Activated T-cell treated with anti-CD3 and anti-CD28 coated beads, Interleukin-2, amount 50 U/mL, for 4 hours (primary cell): Measurements from ENCODE around the gene CHRM3. TPM values are rescaled to one million over a fixed set of nuclear protein-coding genes. Genes with fewer than 3 reads are reported as not detected.

Source experiments
- ATAC-seq, 2 donors: fragments of 200-7000 bp; cut with Tn5 transposase; one replicate each; pipeline ENCODE4 v1.10.0; 2021
- DNase-seq: peaks from one replicate; pipeline ENCODE4 v3.0.0-alpha.2; 2020
- H3K27me3 Mint-ChIP-seq: one replicate; pipeline ENCODE4 v1.8.0; 2021; ENCODE audit warnings: low read depth, mixed read lengths
- H3K36me3 Mint-ChIP-seq: one replicate; pipeline ENCODE4 v1.8.0; 2022; ENCODE audit warnings: mixed read lengths; ENCODE audit not compliant: insufficient read depth
- H3K4me1 Mint-ChIP-seq: one replicate; pipeline ENCODE4 v1.8.0; 2021; ENCODE audit warnings: low read depth, mixed read lengths
- H3K4me3 Mint-ChIP-seq: one replicate; pipeline ENCODE4 v1.8.0; 2021; ENCODE audit warnings: mild to moderate bottlenecking, moderate library complexity, mixed read lengths
- H3K9me3 Mint-ChIP-seq: one replicate; pipeline ENCODE4 v1.8.0; 2021; ENCODE audit warnings: mixed read lengths
- total RNA-seq, 3 donors: library from RNA; stranded (reverse); gene quantifications; one replicate each; pipeline ENCODE4 v1.2.1, GENCODE V29; 2021

The CHRM3 gene
- total RNA-seq, 3 donors from 2014 or later = 0.19 to 0.46 (median 0.32) TPM

GRCh38 chr1:239383714-239384113, 2.7 kb upstream of the CHRM3 start:
- Mint-ChIP-seq H3K4me1 (peaks cover 21% of the 10 kb centered on the region), H3K36me3 (no peaks in the 10 kb centered on the region), H3K27me3 (peaks cover 40% of the 10 kb centered on the region), H3K9me3 (no peaks in the 10 kb centered on the region), H3K4me3 (no peak overlapping the region)
- ATAC-seq = no peak
- no peak for DNase-seq

- Mint-ChIP-seq H3K9me3 (no peaks in the 10 kb centered on the region), H3K36me3 (no peaks in the 10 kb centered on the region), H3K27me3 (peaks cover 55% of the 10 kb centered on the region), H3K4me3 (peak overlapping the region; percentile 67), H3K4me1 (peaks cover 22% of the 10 kb centered on the region)
- DNase-seq = no peak
- ATAC-seq = peak; percentile 19 to 27
These were observed 1.2 kb downstream of the CHRM3 start for GRCh38 chr1:239387304-239388158.

GRCh38 chr1:239388159-239388485, 1.8 kb downstream of the CHRM3 start:
- no peak for DNase-seq
- Mint-ChIP-seq H3K27me3 (peaks cover 54% of the 10 kb centered on the region), H3K4me3 (no peak overlapping the region)

GRCh38 chr1:239388578-239388977, 2.2 kb downstream of the CHRM3 start:
- peaks cover 22% of the 10 kb centered on the region for H3K4me1 Mint-ChIP-seq

More at GRCh38 chr1:239388159-239388485, 1.8 kb downstream of the CHRM3 start:
- ATAC-seq = no peak
- H3K36me3 Mint-ChIP-seq = no peaks in the 10 kb centered on the region
- H3K9me3 Mint-ChIP-seq = no peaks in the 10 kb centered on the region
- peaks cover 22% of the 10 kb centered on the region for H3K4me1 Mint-ChIP-seq

GRCh38 chr1:239389703-239390102, 3.3 kb downstream of the CHRM3 start:
- Mint-ChIP-seq H3K4me3 (no peak overlapping the region), H3K9me3 (no peaks in the 10 kb centered on the region), H3K27me3 (peaks cover 48% of the 10 kb centered on the region), H3K36me3 (no peaks in the 10 kb centered on the region), H3K4me1 (peaks cover 22% of the 10 kb centered on the region)
- no peak for ATAC-seq
- no peak for DNase-seq

More at GRCh38 chr1:239388578-239388977, 2.2 kb downstream of the CHRM3 start:
- Mint-ChIP-seq H3K4me3 (no peak overlapping the region), H3K27me3 (peaks cover 54% of the 10 kb centered on the region), H3K9me3 (no peaks in the 10 kb centered on the region), H3K36me3 (no peaks in the 10 kb centered on the region)
- no peak for DNase-seq
- ATAC-seq = no peak

GRCh38 chr1:239392271-239392670, 5.9 kb downstream of the CHRM3 start:
- Mint-ChIP-seq H3K9me3 (no peaks in the 10 kb centered on the region), H3K4me1 (peaks cover 12% of the 10 kb centered on the region), H3K27me3 (peaks cover 30% of the 10 kb centered on the region), H3K4me3 (no peak overlapping the region), H3K36me3 (no peaks in the 10 kb centered on the region)
- DNase-seq (no peak), ATAC-seq (no peak)

- no peak overlapping the region for H3K4me3 Mint-ChIP-seq
- H3K36me3 Mint-ChIP-seq = no peaks in the 10 kb centered on the region
- H3K4me1 Mint-ChIP-seq = peaks cover 1% of the 10 kb centered on the region
- H3K9me3 Mint-ChIP-seq = no peaks in the 10 kb centered on the region
- DNase-seq (no peak), ATAC-seq (no peak)
- H3K27me3 Mint-ChIP-seq = peaks cover 12% of the 10 kb centered on the region
These were observed 7.7 kb downstream of the CHRM3 start for GRCh38 chr1:239394107-239394506.

- no peak for DNase-seq
- Mint-ChIP-seq H3K36me3 (no peaks in the 10 kb centered on the region), H3K27me3 (no peaks in the 10 kb centered on the region), H3K4me1 (no peaks in the 10 kb centered on the region), H3K9me3 (no peaks in the 10 kb centered on the region), H3K4me3 (no peak overlapping the region)
- ATAC-seq = no peak
These were observed 27.5 kb downstream of the CHRM3 start for GRCh38 chr1:239413916-239414315.

- no peaks in the 10 kb centered on the region for H3K9me3 Mint-ChIP-seq
- ATAC-seq (no peak), DNase-seq (no peak)
- no peaks in the 10 kb centered on the region for H3K4me1 Mint-ChIP-seq
- H3K4me3 Mint-ChIP-seq = no peak overlapping the region
- no peaks in the 10 kb centered on the region for H3K27me3 Mint-ChIP-seq
- H3K36me3 Mint-ChIP-seq = no peaks in the 10 kb centered on the region
These were observed 30.9 kb downstream of the CHRM3 start for GRCh38 chr1:239417221-239417620.

- no peak for ATAC-seq
- H3K4me3 Mint-ChIP-seq = no peak overlapping the region
- H3K9me3 Mint-ChIP-seq = no peaks in the 10 kb centered on the region
- no peaks in the 10 kb centered on the region for H3K36me3 Mint-ChIP-seq
- no peaks in the 10 kb centered on the region for H3K4me1 Mint-ChIP-seq
- no peaks in the 10 kb centered on the region for H3K27me3 Mint-ChIP-seq
- DNase-seq = no peak
These were observed 31.7 kb downstream of the CHRM3 start for GRCh38 chr1:239417986-239418640.

GRCh38 chr1:239418681-239419080, 32.3 kb downstream of the CHRM3 start:
- Mint-ChIP-seq H3K9me3 (no peaks in the 10 kb centered on the region), H3K27me3 (no peaks in the 10 kb centered on the region), H3K4me3 (no peak overlapping the region), H3K4me1 (no peaks in the 10 kb centered on the region), H3K36me3 (no peaks in the 10 kb centered on the region)
- ATAC-seq (no peak), DNase-seq (no peak)

- Mint-ChIP-seq H3K27me3 (no peaks in the 10 kb centered on the region), H3K4me1 (no peaks in the 10 kb centered on the region), H3K4me3 (no peak overlapping the region), H3K9me3 (no peaks in the 10 kb centered on the region), H3K36me3 (no peaks in the 10 kb centered on the region)
- DNase-seq (no peak), ATAC-seq (no peak)
These were observed 35.4 kb downstream of the CHRM3 start for GRCh38 chr1:239421811-239422210.

- H3K36me3 Mint-ChIP-seq = no peaks in the 10 kb centered on the region
- no peaks in the 10 kb centered on the region for H3K9me3 Mint-ChIP-seq
- H3K4me1 Mint-ChIP-seq = no peaks in the 10 kb centered on the region
- no peak overlapping the region for H3K4me3 Mint-ChIP-seq
- no peaks in the 10 kb centered on the region for H3K27me3 Mint-ChIP-seq
- DNase-seq = no peak
- no peak for ATAC-seq
These were observed 36.5 kb downstream of the CHRM3 start for GRCh38 chr1:239422818-239423217.

- no peaks in the 10 kb centered on the region for H3K4me1 Mint-ChIP-seq
- H3K36me3 Mint-ChIP-seq = no peaks in the 10 kb centered on the region
- H3K9me3 Mint-ChIP-seq = no peaks in the 10 kb centered on the region
- no peaks in the 10 kb centered on the region for H3K27me3 Mint-ChIP-seq
- no peak overlapping the region for H3K4me3 Mint-ChIP-seq
- DNase-seq = no peak
- ATAC-seq = no peak
These were observed 40.6 kb downstream of the CHRM3 start for GRCh38 chr1:239426821-239427475.
